Activated T-helper 9 cell treated with anti-CD3 and anti-CD28 coated beads, Interleukin-2, amount 50 U/mL, for 16 hours (primary cell): ENCODE data around the gene PLCB1.

Source experiments
- DNase-seq: peaks from one replicate; pipeline ENCODE4 v3.0.0-alpha.2; 2020; ENCODE audit warnings: low read depth

The PLCB1 gene

GRCh38 chr20:8212286-8212685 lies 80.2 kb downstream of the PLCB1 start:
- no peak for DNase-seq

DNA sequence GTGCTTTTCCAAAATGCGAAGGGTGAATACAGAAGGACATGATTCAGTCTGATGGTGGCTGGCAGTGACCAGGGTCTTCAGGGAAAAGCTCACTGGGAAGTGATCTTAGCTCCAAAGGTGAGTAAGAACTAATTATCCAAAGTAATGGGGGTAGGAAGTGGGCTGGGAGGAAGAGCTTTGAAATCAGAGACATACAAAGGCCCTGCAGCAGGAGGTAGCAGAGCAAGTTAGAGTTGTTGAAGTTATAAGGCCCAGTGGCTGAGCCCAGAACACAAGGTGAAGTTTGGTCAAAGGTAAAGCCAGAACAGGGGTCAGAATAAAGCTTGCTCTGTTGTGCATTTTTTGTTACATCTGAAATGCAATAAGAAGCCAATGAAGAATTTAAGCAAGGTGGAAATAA lies 81.2 kb downstream of the PLCB1 start:
- no peak for DNase-seq

GRCh38 chr20:8213831-8214587 lies 81.9 kb downstream of the PLCB1 start:
- no peak for DNase-seq

GRCh38 chr20:8215361-8215781 lies 83.3 kb downstream of the PLCB1 start:
- DNase-seq, result no peak

DNA sequence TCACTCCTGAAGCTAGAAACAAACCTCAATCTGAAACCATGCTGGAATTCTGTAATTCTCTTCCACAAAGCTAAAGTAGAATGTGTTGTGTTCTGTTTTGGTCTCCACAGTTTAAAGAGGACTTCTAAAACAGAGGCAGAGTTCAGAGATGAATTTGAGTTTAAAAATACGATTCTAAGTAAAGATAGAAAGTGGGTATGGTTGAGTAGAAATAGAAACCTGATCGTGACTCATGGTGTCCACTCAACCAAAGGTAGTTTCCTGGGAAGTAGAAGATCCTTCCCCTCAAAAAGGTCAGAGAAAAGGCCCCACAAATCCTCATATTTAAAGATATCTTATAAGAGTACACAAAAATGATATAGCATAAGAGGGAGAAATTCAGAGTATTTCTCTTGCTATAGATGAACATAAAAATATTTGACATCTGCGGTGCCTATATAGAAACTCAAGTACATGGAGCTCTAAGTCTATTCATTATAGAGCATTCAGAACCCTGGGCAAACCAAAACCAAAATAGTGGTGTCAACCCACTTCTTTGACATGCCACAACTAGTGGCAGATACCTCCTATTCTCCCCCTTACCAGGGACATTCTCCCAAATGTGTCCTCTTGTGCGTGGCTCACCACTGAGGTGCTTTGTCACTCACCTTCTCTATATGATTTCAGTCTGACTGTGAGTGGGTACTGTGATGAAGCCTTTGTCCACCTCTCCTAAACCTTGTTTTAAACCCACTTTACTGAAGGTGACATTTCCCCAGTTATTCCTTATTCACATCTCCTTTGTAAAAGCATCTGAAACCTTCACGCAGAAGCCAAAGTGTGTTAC lies 84.5 kb downstream of the PLCB1 start:
- no peak for DNase-seq

- DNase-seq, result no peak
These were observed 86.8 kb downstream of the PLCB1 start for GRCh38 chr20:8218861-8219260.

DNA sequence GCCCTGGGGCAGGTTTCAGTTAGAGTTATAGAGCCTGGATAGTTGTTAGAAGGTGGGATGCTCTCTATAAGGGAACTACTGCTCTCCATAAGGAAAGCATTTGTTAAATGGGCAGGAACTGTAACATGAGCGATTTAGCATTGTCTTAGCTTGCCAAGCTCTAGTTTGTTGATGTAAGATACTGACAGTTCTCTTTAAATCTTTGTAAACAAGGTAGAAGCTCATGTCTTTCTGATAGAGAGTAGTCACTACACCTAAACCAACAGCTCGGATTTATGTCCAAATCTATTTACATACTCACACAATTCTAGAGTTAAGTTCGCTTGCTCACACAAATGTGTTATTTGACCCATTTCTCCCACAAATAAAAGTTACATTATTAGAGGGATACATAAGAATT lies 87.3 kb downstream of the PLCB1 start:
- DNase-seq, result no peak

GRCh38 chr20:8220716-8221115 lies 88.7 kb downstream of the PLCB1 start:
- no peak for DNase-seq

GRCh38 chr20:8221887-8222419 lies 89.9 kb downstream of the PLCB1 start:
- DNase-seq, result no peak

DNA sequence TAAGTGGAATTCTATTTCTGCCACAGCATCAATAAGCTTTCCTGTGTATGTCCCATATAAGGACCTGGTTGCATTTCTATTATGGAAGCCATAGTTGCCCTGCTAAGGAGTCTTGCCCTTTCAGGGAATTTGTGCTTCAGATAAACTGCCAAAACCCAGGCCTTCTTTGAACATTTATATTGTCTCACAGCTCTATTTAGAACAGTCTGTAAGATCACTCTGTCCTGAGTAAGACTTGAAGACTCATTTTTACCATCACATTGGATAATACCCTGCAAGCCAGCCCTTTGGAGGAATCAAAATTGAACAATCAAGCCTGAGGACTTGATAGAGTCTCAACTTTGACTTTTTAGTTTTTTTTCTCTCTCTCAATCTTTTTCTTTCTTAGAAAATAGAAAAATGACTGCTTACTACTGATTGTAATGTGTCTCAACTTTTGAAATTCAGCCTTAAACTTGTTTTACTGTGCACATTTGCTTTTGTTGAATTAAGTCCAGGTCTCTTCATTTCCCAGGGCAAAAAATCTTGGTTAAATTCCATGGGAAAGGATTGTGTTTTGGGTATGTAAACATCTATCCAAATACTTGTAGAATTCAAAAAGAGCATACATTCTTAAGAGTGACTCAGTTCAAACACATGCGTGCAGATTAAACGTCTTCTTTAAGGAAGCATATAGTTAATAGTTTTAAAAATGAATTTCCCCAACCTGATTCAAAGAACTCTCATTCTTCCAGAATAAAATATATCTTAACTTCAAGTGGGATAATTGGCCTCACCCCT lies 91.2 kb downstream of the PLCB1 start:
- no peak for DNase-seq

DNA sequence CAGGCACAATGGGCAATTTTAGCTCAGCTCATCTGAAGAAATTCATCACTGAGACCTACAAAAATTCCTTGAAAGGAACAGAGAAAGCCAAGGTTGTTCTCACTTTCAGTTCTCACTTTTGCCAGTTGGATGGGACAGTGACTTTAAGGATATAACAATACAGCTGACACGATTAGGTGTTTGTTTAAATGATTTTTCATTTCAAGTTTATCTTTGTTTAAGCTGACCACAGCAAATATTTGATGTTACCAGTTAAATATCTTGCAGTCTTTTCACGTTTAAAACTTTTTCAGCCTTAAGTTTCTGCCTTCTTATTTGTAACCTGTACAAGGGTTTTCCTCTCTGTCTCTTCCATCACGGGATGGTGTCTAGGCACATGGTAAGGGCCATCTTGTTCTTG lies 93.6 kb downstream of the PLCB1 start:
- no peak for DNase-seq

- DNase-seq, result no peak
These were observed 94.0 kb downstream of the PLCB1 start for GRCh38 chr20:8226106-8226505.

GRCh38 chr20:8227293-8227692 lies 95.2 kb downstream of the PLCB1 start:
- no peak for DNase-seq

GRCh38 chr20:8228315-8228714 lies 96.2 kb downstream of the PLCB1 start:
- no peak for DNase-seq

DNA sequence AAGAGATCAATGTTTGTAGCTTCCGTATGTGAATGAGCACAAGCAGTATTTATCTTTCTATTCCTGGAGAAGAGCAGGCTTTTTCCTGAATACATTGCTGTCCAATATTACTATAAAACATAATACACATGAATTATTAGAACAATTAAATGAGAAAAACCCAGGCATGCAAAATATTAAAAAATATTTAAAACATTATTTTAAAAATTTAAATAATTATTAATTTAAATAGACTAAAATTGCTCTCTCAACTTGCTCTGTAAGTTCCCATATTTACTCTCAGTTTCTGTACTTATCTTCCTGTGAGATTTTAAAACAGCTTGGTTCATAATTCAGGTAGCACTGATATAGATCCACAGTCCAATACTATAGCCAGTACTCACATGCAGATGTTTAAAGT lies 97.0 kb downstream of the PLCB1 start:
- DNase-seq, result no peak

GRCh38 chr20:8231038-8231437 lies 99.0 kb downstream of the PLCB1 start:
- no peak for DNase-seq

DNA sequence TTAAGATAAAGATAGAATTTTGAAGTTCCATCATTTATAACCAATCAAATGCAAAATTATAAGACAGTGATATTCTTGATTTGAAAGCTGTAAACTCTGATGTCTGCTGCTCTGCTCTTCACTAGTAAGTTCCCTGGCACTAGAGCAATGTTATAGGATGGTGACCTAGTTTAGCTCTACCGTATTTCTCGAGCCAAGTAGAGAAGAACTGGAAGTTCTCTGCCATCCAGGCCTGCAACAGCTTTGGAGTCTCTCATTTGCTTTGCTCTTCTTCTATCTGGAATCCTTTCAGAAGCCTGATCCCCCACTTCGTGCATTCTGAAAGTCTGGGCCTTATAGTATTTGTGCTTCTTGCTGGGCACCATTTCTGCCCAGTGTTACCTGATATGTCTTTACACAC lies 100.3 kb downstream of the PLCB1 start:
- DNase-seq, result no peak

DNA sequence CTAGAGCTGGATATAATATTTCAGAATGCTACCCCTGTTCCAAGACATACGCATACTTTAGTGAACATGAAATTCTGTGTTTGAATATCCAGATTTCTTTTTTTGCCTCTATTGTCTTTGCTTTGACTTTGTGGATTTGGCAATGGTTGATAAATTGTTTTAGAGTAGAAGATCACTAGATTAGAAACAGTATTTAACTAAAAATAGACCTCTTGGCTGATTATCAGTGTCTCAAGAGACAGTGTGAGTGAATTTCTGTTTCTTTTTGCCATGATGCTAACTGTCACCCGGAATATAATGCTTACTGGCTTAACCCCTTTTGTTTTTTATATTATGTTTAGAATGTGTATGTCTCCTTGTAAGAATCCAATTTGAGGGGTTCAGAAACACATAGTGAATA lies 102.5 kb downstream of the PLCB1 start:
- no peak for DNase-seq

- DNase-seq, result no peak
These were observed 110.0 kb downstream of the PLCB1 start for GRCh38 chr20:8242066-8242465.

DNA sequence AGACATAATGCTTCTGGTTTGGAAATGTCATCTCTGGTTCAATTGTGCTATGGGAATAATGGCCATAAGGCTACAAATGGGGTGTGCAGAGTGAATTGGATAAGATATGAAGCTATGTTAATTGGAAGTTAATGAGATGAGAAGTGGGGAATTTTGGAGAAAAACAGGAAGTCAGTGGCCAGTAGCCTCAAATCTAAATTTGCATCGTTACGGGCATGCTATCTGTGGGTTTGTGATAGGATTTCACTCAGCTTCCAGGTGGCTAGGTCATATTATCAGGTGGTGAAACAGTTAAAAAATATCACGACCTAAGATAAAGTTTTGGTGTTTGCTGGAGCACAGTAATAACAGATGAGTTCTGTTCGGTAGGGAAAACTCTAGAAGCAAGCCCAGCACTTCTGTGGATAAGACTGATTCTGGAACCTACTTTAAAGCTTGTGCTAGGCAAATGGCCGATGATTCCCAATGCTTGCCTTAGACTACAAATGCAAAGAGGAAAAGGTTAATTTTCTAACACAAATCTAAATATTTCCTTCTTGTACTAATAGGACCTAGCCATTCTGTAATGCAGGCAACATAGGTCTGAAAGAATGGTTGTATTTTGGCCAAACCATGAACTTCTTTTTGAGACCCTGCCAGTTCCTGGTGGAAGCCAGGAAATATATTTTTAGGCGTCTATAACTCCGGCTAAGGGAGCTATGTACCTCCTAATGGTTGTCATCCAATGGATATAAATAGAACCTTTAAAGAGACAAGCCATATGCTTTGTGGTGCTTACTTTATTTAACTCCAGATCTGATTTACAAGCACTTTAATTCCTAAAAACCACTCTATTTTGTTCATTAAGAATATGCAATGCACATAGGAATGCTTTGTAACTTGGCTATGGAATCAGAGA lies 111.0 kb downstream of the PLCB1 start:
- DNase-seq, result no peak

GRCh38 chr20:8244637-8245036 lies 112.6 kb downstream of the PLCB1 start:
- DNase-seq, result no peak
